Stimulated activated CD4-positive, alpha-beta T cell treated with anti-CD3 and anti-CD28 coated beads, Interleukin-1b, Interleukin-23, amount 100 ng/mL, for 1 hour (primary cell): Measurements from ENCODE around the gene CHMP3.
"Not testable (repeated sequence)": the region's sequence is repeated elsewhere in the genome, so short reads cannot be mapped to it uniquely, and the experiment has no call there.

ENCODE experiments used
- DNase-seq, 2 donors: peaks; one replicate each; pipeline ENCODE4 v3.0.0-alpha.2; 2020; ENCODE audit warnings: low read depth in 2 of 2

The CHMP3 gene

DNA sequence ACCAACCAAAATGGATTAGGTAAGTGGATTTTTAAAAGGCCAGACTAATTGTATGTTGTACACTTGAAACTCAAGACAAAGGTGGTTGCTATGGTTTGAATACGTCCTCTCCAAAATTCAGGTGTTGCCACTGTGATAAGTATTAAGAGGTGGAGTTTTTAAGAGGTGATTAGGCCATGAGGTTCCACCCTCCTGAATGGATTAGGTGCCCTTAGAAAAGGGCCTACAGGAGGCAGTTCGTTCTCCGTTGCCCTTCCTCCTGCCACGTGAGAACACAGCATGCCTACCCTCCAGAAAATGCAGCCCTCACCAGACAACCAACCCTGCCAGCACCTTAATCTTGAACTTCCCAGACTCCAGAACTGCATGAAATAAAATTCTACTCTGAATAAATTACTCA lies 51.2 kb downstream of the CHMP3 start:
- no peak for DNase-seq

DNA sequence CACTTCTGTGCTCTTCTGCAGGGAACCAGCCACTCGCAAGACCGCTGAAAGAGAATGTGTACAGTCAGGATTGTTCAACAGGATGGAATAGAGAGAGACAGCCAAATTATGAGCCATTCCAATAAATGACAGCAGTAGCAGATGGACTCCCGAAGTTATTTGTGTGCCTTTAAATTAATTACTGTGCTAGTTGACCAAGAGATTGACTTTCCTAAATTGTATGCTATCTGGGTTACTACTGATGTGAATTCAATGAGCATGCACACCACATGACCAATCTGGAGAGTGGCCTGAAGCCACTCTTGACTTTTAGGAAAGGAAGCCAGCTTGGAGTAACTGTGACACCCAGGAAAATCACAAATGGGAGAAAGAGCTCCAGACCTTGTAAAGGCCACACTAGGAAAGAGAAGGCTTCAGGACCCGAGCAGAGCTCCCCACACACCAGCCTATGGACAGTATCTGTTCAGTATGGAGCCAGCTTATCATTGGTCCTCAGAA lies 52.8 kb downstream of the CHMP3 start:
- DNase-seq, result no peak

DNA sequence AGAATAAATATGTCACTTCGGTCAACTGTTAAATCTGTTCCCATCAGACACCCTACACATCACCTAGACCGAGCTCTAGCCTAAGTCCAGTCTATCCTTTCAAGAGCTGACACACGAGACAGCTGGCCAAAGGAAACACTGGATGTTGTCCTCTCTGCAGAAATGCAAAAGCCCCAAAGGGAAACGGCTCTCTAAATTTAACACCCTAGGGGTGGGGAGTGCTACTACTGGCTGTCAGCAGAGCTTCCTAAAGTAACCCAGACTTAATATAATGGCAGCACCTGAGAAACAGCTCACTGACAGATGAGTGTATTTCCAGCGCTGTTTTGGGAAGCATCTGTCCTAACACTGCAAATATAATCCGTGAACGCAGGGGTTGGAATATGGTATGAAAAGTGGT lies 55.6 kb downstream of the CHMP3 start:
- DNase-seq, result no peak

DNA sequence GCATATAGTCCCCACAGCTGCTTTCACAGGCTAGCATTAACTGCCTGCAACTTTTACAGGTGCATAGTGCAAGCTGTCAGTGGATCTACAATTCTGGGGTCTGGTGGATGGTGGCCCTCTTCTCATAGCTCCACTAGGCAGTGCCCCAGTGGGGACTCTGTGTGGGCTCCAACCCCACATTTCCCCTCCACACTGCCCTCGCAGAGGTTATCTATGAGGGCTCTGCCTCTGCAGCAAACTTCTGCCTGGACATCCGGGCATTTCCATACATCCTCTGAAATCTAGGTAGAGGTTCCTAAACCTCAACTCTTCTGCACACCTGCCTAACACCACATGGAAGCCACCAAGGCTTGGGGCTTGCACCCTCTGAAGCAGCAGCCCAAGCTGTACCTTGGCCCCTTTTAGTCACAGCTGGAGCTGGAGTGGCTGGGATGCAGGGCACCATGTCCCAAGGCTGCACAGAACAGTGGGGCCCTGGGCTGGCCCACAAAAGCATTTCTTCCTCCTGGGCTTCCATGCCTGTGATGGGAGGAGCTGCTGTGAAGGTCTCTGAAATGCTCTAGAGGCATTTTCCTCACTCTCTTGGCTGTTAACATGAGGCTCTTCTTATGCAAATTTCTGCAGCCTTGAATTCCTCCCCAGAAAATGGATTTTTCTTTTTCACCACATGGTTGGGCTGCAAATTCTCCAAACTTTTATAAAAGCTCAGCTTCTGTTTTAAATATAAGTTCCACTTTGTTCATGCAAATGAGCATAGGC lies 62.7 kb downstream of the CHMP3 start:
- DNase-seq, result no peak

DNA sequence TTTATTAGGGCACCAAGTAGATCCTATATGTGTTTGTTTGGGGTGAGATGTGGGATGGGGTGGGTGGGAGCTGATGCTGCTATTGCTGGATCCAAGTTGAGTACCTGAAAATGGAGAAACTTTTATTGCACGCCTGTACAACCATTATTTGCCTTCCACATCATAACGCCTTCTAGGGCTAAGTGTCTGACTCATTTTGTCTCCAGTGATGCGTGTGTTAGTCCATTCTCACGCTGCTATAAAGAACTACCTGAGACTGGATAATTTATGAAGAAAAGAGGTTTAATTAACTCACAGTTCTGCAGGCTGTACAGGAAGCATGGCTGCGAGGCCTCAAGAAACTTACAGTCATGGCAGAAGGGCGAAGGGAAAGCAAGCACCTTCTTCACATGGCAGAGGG lies 63.9 kb downstream of the CHMP3 start:
- DNase-seq, result no peak

DNA sequence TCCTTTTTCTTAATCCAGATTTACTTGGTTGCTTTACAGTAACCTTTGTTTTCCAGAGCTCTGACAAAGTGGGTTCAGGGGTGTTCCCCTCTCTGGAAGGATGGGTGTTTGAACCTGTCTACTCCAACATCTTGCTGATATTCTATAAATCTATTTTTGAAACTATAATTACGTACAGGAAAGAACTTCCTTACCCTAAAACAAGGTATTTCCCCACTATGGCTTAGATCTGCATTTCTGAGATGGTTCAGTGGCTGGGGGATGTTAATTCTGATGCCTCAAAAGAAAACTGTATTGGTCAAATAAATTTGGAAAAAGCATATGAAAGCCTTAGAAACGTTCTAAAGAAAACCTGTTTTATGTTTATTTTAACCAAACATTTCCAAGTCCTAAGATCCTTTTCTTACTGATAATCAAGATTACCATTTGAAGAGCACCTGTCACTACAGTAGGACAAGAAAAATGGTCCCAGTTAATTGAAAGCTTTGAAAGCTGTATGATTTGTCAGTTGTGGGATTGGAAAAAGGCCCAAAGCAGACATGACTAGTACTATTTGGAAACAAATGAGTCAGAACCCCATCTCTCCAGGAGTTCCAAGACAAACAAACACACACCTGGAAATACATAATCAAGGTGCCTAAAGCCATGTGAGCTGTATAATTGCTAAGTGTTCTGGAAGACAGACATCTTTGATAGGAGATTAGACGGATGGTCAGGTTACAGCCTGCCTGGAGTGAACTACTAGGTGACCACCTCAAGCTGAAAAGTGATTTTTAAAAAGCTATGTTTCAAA lies 64.6 kb downstream of the CHMP3 start:
- no peak for DNase-seq

DNA sequence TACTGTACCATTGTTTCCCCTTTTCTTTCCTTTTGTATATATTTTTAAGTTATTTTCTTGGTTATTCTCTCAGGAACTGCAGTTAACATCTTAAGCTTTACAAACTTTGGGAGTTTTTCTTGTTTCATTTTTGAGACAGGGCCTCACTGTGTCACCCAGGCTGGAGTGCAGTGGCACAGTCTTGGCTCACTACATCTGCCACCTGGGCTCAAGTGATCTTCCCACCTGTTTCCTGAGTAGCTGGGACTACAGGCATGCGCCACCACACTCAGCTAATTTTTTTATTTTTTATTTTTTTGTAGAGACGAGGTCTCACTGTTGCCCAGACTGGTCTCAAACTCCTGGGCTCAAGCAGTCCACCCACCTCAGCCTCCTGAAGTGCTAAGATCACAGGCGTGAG lies 66.9 kb downstream of the CHMP3 start:
- DNase-seq, result not testable (repeated sequence)

DNA sequence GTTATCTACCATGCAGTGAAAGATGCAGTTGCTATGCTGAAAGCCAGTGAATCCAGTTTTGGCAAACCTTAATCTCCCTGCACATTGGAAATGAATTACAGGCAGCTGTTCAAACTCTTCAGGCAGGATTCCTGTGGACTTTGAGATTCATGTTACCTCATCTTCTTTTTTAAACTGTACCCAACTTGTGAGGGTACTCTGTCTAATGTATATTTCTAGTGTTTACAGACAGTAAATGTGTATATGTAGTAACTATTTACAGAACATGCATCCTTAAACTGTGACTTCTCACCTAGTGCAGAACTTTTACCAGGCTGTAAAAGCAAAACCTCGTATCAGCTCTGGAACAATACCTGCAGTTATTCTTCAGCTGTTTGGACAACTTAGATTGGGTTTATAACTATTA lies 71.2 kb downstream of the CHMP3 start:
- no peak for DNase-seq

DNA sequence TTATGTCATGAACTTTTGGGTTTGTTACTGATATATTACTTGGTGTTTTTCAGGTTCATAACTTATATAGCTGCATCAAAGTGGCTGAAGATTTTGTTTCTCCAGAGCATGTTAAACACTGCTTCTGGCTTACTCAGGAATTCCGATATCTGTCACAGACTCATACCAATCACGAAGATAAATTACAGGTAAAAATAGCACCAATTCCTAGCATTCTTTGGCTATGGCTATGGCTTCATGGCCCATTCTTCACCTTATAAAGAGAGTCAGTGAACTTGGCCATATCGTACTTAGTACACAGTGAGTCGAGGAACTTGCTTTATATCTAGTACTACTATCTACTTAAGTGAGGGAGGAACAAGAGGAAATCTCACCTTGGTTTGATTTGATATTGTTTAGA lies 72.2 kb downstream of the CHMP3 start:
- no peak for DNase-seq

DNA sequence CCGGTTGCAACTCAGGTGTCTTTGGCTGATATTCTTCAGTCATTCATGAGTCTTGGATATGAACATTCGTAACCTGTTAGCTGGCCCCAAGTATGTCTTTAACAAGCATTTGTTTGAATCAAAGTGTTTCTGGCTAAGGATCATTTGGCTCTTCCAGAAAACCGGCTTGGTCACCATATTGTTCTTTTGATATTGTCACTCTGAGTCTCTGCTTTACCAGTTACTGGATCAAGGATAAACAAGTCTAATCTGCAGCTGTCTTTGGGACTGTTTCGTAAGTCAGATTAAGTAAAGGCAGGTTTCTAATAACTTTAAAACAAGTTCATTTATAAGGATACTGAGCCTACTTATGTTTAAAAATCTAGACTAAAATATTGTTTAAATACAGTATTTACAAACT lies 73.0 kb downstream of the CHMP3 start:
- no peak for DNase-seq

DNA sequence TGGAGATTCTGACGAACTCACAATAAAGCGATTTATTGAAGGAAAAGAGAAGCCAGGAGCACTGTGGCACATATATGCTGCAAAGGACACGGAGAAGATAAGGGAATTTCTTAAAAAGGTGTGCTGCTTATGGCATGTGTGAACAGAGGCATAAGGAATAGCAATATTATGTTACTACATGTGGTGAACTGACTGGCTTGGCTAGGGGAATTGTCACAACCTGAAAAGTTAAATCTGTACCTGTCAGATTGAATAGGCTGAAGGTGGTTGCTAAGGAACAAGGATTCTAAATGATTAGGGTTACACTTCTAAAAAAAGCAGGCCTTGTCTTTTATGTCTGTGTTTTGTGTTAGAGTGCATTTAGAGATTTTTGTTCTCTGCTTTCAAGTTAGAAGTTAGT lies 73.7 kb downstream of the CHMP3 start:
- DNase-seq, result no peak

DNA sequence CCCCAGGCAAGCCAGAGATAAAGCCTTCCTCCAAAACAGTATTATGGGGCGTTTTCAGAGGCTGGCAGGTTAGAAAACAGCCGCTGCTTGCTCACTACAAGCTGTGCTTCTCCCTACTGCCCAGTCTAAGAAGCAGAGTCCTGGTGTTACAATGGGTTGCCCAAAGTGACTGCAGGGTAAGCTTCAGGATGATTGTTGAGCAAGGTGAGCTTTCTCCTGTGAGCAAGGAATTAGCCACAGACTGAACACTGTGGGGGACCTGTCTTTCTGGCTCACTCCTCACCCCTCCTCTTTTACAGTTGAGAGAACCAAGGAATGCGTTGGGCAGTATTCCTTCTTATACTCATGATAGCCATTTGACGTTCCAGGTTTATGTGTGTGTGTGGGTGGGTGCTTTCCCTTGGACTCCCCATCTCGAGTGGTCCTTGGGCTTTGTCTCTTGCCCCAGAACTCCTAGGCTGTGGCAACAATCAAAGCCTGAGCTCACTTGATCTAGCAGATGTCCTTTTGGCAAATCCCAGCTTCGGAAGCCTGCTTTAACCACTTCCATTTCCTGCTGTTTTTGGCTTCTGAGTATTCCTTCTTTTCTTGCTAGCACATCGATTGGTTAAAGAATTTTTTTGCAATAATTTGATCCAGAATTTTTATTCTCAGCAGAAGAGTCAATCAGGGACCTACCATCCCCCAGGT lies 74.5 kb downstream of the CHMP3 start:
- DNase-seq, result no peak

DNA sequence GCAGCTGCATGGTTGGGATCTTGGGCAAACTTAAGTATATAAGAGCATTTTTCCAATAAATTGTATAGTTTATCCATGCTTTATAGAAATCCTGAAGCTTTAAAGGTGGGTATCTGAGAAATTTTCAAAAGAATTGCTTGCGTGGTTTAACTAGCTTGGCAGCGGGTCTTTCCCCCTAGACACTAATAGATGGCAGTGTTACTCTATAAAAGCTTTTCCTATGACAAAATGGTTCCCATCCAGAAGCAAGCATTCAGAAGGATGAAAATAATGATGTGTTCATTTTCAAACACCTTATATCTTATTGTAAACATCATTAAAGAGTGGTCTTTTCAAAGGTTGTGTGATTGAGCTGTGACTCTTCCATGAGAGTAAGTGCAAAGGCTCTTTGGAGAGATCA lies 76.2 kb downstream of the CHMP3 start:
- no peak for DNase-seq

DNA sequence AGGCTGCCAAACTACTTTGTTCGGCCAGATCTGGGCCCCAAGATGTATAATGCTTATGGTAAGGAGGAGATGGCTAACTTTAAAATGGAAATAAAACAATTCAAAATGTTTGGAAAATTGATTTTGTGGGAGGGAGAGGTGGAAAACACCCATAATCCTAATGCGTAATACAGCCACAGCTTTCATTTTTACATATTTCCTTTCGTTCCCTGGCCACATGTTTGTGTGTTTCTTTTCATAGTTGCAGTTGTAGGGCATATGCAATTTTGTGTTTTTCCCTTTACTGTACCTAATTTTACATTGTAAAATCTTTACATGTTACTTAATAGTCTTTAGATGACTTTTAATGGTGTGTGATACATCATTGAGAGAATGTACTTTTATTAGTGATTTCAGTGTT lies 77.4 kb downstream of the CHMP3 start:
- DNase-seq, result no peak

DNA sequence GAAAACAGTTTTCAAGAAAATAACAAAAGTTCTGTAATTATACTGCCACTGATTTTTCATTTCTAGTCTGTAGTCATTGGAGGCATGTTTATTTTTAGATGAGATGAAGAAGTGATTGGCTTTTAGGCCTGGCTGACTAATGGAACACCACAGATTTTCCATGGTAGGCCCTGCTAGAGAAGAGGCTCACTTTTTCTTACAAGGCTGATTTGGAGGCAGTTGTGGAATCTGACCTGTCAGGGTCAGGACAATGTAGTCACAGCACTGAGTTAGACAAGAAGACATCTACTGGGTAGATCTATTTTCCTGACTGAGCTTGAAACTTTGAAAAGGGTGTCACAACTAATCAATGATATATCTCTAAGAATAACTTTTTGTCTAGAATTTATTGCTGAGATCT lies 78.1 kb downstream of the CHMP3 start:
- no peak for DNase-seq

DNA sequence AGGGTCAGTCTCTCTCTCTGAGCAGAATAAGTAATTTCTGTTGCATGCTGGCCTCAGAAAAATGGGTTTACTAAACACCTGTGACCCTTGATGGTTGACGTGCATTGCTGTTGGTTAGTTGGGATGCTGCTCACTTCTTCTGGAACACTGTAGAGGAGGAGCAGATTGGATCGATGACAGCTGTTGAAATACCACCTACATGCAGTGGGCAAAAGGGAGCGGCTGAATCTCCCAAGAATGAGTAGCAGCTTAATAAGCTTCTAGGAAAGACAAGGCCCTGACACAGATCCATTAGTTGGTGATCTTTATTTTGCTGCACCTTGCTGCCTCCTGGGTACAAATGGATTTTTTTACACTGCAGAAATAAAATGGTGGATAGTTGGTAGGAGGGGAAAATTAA lies 78.9 kb downstream of the CHMP3 start:
- no peak for DNase-seq

DNA sequence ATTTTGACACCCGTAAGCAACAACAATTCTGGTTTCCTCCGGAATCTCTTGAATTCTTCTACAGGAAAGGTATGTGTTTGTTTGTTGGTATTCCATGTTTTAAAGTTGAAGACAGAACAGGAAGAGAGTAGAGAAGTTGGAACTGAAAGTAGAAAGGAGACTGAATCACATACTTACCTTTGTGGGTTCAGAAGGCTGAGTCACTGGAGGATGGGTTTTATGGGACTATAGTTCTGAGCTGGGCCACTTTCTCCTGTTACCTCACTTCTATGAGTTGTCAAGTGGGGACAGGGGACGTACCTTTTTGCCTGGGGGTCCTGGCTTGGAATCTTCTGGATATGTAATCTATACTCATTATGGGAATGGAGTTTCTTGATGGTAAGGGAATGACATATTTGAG lies 81.2 kb downstream of the CHMP3 start:
- no peak for DNase-seq

DNA sequence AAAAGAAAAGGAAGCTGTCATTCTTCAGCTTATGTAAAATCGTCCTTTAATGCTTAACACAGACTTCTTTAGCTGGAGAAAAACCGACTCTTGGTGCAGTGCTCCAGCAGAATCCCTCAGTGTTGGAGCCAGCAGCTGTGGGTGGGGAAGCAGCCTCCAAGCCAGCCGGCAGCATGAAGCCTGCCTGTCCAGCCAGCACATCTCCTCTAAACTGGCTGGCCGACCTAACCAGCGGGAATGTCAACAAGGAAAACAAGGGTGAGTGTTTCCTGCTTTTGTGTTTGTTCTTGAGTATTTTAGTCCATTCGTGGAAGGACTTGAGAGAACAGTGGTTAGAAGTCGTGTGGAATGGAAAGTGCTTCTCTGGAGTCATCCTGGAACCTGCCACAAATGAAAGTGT lies 83.1 kb downstream of the CHMP3 start:
- no peak for DNase-seq

DNA sequence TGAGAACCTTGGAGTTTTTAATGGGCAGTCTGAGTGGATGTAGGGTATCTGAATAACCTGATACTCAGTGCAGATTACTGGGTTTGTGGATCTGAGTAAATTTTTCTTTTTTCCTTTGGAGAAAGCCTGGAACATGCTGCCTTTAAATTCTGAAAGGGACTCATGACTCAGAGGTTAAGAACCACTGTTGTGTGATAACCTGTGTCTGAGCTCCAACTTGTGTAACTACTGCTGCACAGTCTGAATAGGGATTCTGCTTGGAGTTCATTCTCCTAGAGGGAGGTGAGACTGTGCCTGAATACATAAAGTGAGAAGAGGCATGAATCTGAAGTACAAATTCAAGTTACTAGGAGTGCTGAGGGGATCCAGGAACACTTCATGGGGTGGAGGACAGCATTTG lies 85.9 kb downstream of the CHMP3 start:
- DNase-seq, result no peak

DNA sequence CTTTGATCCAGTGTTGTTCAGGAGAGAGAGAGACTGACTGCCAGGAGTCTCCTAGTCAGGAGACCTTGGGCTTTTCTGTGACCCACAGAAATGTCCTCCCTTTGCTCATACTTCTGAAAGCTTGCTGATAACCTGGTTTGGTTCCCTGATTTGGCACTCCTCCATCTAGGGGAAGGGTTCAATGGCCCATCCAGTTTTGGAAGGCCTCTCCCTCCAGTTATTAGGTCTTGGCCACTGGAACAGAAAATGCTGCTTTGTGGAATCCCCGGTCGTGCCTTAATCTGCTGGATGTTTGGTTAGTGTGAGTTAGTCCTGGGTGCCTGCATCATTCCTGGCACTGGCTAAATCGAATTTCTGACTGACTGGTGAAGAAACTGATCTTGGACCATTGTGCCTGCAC lies 86.3 kb downstream of the CHMP3 start:
- no peak for DNase-seq

DNA sequence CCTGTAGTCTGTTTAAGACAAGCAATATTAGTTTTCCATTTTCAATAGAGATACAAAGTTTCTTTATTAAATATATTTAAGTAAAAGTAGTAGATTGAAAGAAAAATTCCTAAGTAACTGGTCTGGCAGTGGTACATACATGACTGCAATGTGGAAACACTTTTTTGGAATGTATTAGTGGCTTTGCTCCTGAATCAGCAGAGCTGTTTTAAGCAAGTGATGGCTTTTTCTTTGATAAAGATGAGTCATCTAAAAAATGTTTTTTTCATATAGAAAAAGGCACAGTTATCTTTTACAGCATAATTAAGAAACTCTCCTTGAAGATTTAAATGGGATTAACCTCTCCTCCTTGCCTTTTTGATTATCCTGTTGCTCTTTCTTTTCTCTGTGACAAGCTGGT lies 87.2 kb downstream of the CHMP3 start:
- no peak for DNase-seq

DNA sequence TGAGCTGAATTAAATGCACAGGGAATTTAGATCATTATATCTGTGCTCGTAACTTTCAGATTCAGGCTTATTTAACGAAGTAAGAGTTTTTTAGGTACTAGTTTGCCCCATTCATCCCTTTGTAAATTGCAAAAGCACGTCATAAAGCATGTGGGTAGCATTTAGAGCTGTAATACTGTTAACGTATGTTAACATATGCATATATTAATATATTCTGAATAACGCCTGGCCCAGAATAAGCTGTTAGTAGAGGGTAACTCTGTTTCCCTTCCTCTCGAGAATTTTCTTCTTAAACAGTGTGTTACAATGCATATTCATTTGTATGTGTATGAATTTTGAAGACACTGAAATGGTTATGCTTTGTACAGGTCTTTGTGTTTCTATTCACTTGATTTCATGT lies 91.6 kb downstream of the CHMP3 start:
- no peak for DNase-seq

DNA sequence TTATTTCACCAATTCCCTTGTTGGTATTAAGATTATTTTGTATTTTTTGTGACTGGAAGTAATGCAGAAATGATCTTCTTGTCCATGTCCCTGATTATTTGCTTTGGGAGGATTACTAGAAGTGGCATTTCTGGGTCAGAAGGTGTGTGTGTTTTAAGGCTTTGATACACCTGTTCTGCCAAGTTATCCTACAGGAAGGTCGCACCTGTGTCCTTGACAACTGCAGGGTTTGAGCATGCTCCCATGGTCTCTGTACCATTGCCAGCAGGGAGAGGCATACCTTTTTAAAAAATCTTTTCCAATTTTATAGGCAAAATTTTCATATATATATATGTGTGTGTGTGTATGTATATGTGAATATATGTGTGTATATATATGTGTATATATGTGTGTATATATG lies 92.4 kb downstream of the CHMP3 start:
- DNase-seq, result no peak
